Suprapubic skin (tissue), 4 donors: Measurements from ENCODE around the gene LRMDA.

Experiments used
- CTCF ChIP-seq, 2 donors: fragments of 200-600 bp in 1 of 2; fragments of 450-650 bp in 1 of 2; sonication (generic) in 1 of 2; IDR thresholded peaks; one replicate each; pipeline ENCODE4 v1.5.1; 2016 to 2019; ENCODE audit warnings: antibody characterized with exemption in 2 of 2, mild to moderate bottlenecking in 1 of 2, moderate library complexity in 1 of 2
- POLR2A ChIP-seq, 2 donors: fragments of 450-650 bp; IDR thresholded peaks; one replicate each; pipeline ENCODE4 v1.6.1; 2017; ENCODE audit warnings: antibody characterized with exemption in 2 of 2, mild to moderate bottlenecking in 2 of 2, moderate library complexity in 2 of 2
- POLR2AphosphoS5 ChIP-seq, 3 donors: sonication (generic); formaldehyde crosslinking; IDR thresholded peaks; one replicate each; pipeline ENCODE4 v1.6.1; 2017; ENCODE audit warnings: antibody characterized with exemption in 3 of 3

GRCh38 chr10:75657351-75657750 is 225.9 kb downstream of the LRMDA start:
- no peak for TF ChIP-seq POLR2AphosphoS5 (IDR thresholded peaks at IDR 0.05)
- TF ChIP-seq CTCF (IDR thresholded peaks at IDR 0.05): no peak
- no peak for TF ChIP-seq POLR2A (IDR thresholded peaks at IDR 0.05)
